ENCODE measurements around the gene CENPF.
"Not testable (repeated sequence)": the region's sequence is repeated elsewhere in the genome, so short reads cannot be mapped to it uniquely, and the experiment has no call there.

Gene CENPF

GRCh38 chr1:214604523-214604922 is 1.5 kb downstream of the CENPF start:
- H3K36me3 ChIP-seq = peaks cover 23% of the 10 kb centered on the region
- H3K9me3 ChIP-seq (ENCODE audit: severe bottlenecking) = peaks cover 3% of the 10 kb centered on the region
- H3K27me3 ChIP-seq (ENCODE audit: insufficient read depth, low read depth, severe bottlenecking) = no peaks in the 10 kb centered on the region
- DNase-seq = no peak
- peak overlapping the region; percentile 86 for H3K4me3 ChIP-seq (ENCODE audit: low read depth, low read length)
- TF ChIP-seq CTCF (IDR thresholded peaks at IDR 0.05; ENCODE audit: low read depth, low read length) = no peak
- peak overlapping the region; percentile 95; the same call in 1 of the 2 replicates for H3K27ac ChIP-seq

GRCh38 chr1:214605484-214605883 is 2.5 kb downstream of the CENPF start:
- H3K9me3 ChIP-seq (ENCODE audit: severe bottlenecking); H3K27ac ChIP-seq; H3K4me3 ChIP-seq (ENCODE audit: low read depth, low read length); H3K27me3 ChIP-seq (ENCODE audit: insufficient read depth, low read depth, severe bottlenecking); DNase-seq: not testable (repeated sequence)
- H3K36me3 ChIP-seq = peaks cover 30% of the 10 kb centered on the region

- not testable (repeated sequence) for H3K27ac ChIP-seq; H3K9me3 ChIP-seq (ENCODE audit: severe bottlenecking); H3K27me3 ChIP-seq (ENCODE audit: insufficient read depth, low read depth, severe bottlenecking); H3K4me3 ChIP-seq (ENCODE audit: low read depth, low read length)
- peaks cover 30% of the 10 kb centered on the region for H3K36me3 ChIP-seq
- DNase-seq = peak; percentile 9
Measured at GRCh38 chr1:214605933-214606925, 3.2 kb downstream of the CENPF start.

GRCh38 chr1:214607492-214608215 is 4.7 kb downstream of the CENPF start:
- not testable (repeated sequence) for H3K4me3 ChIP-seq (ENCODE audit: low read depth, low read length); DNase-seq; H3K27ac ChIP-seq; H3K9me3 ChIP-seq (ENCODE audit: severe bottlenecking); H3K27me3 ChIP-seq (ENCODE audit: insufficient read depth, low read depth, severe bottlenecking)
- H3K36me3 ChIP-seq = peaks cover 34% of the 10 kb centered on the region

GRCh38 chr1:214608216-214608783 is 5.3 kb downstream of the CENPF start:
- H3K36me3 ChIP-seq = peaks cover 35% of the 10 kb centered on the region
- H3K27ac ChIP-seq; H3K27me3 ChIP-seq (ENCODE audit: insufficient read depth, low read depth, severe bottlenecking); H3K9me3 ChIP-seq (ENCODE audit: severe bottlenecking); H3K4me3 ChIP-seq (ENCODE audit: low read depth, low read length); DNase-seq: not testable (repeated sequence)

GRCh38 chr1:214608817-214609216 is 5.8 kb downstream of the CENPF start:
- not testable (repeated sequence) for H3K9me3 ChIP-seq (ENCODE audit: severe bottlenecking); DNase-seq; H3K27me3 ChIP-seq (ENCODE audit: insufficient read depth, low read depth, severe bottlenecking); H3K4me3 ChIP-seq (ENCODE audit: low read depth, low read length); H3K27ac ChIP-seq
- peaks cover 38% of the 10 kb centered on the region for H3K36me3 ChIP-seq

GRCh38 chr1:214609692-214610091 is 6.7 kb downstream of the CENPF start:
- Histone ChIP-seq H3K27me3 (ENCODE audit: insufficient read depth, low read depth, severe bottlenecking) (no peaks in the 10 kb centered on the region), H3K4me3 (ENCODE audit: low read depth, low read length) (no peak overlapping the region), H3K36me3 (peaks cover 44% of the 10 kb centered on the region), H3K27ac (no peak overlapping the region), H3K9me3 (ENCODE audit: severe bottlenecking) (no peaks in the 10 kb centered on the region)
- no peak for TF ChIP-seq CTCF (IDR thresholded peaks at IDR 0.05; ENCODE audit: low read depth, low read length)
- no peak for DNase-seq

GRCh38 chr1:214610136-214610535 is 7.1 kb downstream of the CENPF start:
- not testable (repeated sequence) for DNase-seq; H3K9me3 ChIP-seq (ENCODE audit: severe bottlenecking); H3K27me3 ChIP-seq (ENCODE audit: insufficient read depth, low read depth, severe bottlenecking); H3K27ac ChIP-seq; H3K4me3 ChIP-seq (ENCODE audit: low read depth, low read length)
- H3K36me3 ChIP-seq = peaks cover 45% of the 10 kb centered on the region

Measured in WERI-Rb-1 (cell line).